ENCODE results near the gene NUDCD3.

The NUDCD3 gene

DNA sequence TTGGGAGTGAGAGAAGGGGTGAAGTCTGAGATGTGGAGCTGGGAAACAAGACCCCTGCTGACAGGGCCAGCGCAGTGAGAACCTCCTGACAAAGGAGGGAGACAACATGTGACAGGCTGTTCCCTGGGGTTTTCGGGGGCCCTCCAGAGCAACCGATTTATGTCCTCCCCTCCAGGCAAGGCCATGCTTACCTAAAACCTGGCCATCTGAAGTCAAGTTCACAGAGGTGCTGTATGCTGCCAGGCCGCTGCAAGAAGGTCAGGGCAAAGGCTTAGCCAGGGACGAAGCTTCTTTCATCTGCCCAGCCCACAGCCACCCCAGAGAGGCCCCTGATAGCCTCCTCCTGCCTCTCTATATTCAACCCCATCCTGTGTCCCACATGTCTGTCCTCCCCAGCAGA lies 30.1 kb upstream of the NUDCD3 start:
- H3K4me1 ChIP-seq (ENCODE audit: control insufficient read depth in 1 of 2, insufficient read depth in 2 of 2, low read length in 2 of 2): no peaks in the 10 kb centered on the region
- no peak overlapping the region for H3K4ac ChIP-seq (ENCODE audit: low read depth, low read length)
- H3K18ac ChIP-seq (ENCODE audit: low read length): no peak overlapping the region
- H3K27ac ChIP-seq (ENCODE audit: low read depth, low read length): no peak overlapping the region
- no CpG with 5 or more reads among the region's 5 CpGs for WGBS (ENCODE audit: extremely low coverage, insufficient coverage, insufficient read length)
- H2BK120ac ChIP-seq (ENCODE audit: insufficient read depth, low read length, poor library complexity): no peak overlapping the region
- no peaks in the 10 kb centered on the region for H3K36me3 ChIP-seq (ENCODE audit: control insufficient read depth in 1 of 2, insufficient read depth in 2 of 2, low read length in 2 of 2)
- no peaks in the 10 kb centered on the region for H3K27me3 ChIP-seq (ENCODE audit: insufficient read depth, low read length)
- no peak overlapping the region for H3K14ac ChIP-seq (ENCODE audit: low read length)
- H3K79me2 ChIP-seq (ENCODE audit: control insufficient read depth, insufficient read depth, low read length, poor library complexity): no peaks in the 10 kb centered on the region
- H4K91ac ChIP-seq (ENCODE audit: low read depth, low read length): no peak overlapping the region
- H3K9me3 ChIP-seq (ENCODE audit: insufficient read depth, low read depth, low read length): peaks cover 6% of the 10 kb centered on the region
- no peak overlapping the region for H2BK5ac ChIP-seq (ENCODE audit: low read depth, low read length, poor library complexity)
- no peak overlapping the region for H4K8ac ChIP-seq (ENCODE audit: low read depth, low read length)
- H3K23ac ChIP-seq (ENCODE audit: low read length): no peak overlapping the region
- H2BK12ac ChIP-seq (ENCODE audit: low read length): no peak overlapping the region
- no peak overlapping the region for H3K9ac ChIP-seq (ENCODE audit: low read length)
- no peak overlapping the region for H2AFZ ChIP-seq (ENCODE audit: insufficient read depth, low read length, poor library complexity)
- no peak for DNase-seq
- H2AK5ac ChIP-seq (ENCODE audit: low read length): no peak overlapping the region
- no peak overlapping the region for H4K12ac ChIP-seq (ENCODE audit: low read depth, low read length)
- no peak overlapping the region for H3K4me3 ChIP-seq (ENCODE audit: low read depth, low read length)
- no peak overlapping the region for H3K4me2 ChIP-seq (ENCODE audit: low read length)
- H3K79me1 ChIP-seq (ENCODE audit: low read length): no peaks in the 10 kb centered on the region

DNA sequence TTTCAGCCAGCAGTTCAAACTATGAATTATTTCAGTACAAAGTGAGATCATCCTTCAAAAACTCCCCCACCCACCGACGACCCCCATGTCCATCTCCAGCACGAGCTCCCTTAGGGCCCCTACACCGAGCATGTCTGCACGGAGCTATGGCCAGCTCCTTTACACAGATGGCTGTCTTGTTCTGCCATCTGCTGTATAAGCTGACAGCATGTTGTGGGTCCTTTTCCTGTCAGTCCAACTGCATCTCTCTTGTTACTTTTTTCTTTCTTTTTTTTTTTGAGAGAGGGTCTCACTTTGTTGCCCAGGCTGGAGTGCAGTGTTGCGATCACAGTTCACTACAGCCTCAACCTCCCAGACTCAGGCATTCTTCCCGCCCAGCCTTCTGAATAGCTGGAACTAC lies 29.1 kb upstream of the NUDCD3 start:
- Histone ChIP-seq H4K8ac (ENCODE audit: low read depth, low read length) (no peak overlapping the region), H4K12ac (ENCODE audit: low read depth, low read length) (no peak overlapping the region), H2AK5ac (ENCODE audit: low read length) (no peak overlapping the region), H3K18ac (ENCODE audit: low read length) (no peak overlapping the region), H2BK5ac (ENCODE audit: low read depth, low read length, poor library complexity) (no peak overlapping the region), H3K4me1 (ENCODE audit: control insufficient read depth in 1 of 2, insufficient read depth in 2 of 2, low read length in 2 of 2) (no peaks in the 10 kb centered on the region), H3K9me3 (ENCODE audit: insufficient read depth, low read depth, low read length) (peaks cover 7% of the 10 kb centered on the region), H3K4me2 (ENCODE audit: low read length) (no peak overlapping the region), H2BK12ac (ENCODE audit: low read length) (no peak overlapping the region), H4K91ac (ENCODE audit: low read depth, low read length) (no peak overlapping the region), H3K23ac (ENCODE audit: low read length) (no peak overlapping the region), H2AFZ (ENCODE audit: insufficient read depth, low read length, poor library complexity) (no peak overlapping the region), H3K36me3 (ENCODE audit: control insufficient read depth in 1 of 2, insufficient read depth in 2 of 2, low read length in 2 of 2) (no peaks in the 10 kb centered on the region), H3K79me2 (ENCODE audit: control insufficient read depth, insufficient read depth, low read length, poor library complexity) (no peaks in the 10 kb centered on the region), H3K27me3 (ENCODE audit: insufficient read depth, low read length) (no peaks in the 10 kb centered on the region), H3K4ac (ENCODE audit: low read depth, low read length) (no peak overlapping the region), H3K4me3 (ENCODE audit: low read depth, low read length) (no peak overlapping the region), H3K14ac (ENCODE audit: low read length) (no peak overlapping the region), H2BK120ac (ENCODE audit: insufficient read depth, low read length, poor library complexity) (no peak overlapping the region), H3K9ac (ENCODE audit: low read length) (no peak overlapping the region), H3K27ac (ENCODE audit: low read depth, low read length) (no peak overlapping the region), H3K79me1 (ENCODE audit: low read length) (no peaks in the 10 kb centered on the region)
- no CpG with 5 or more reads among the region's 7 CpGs for WGBS (ENCODE audit: extremely low coverage, insufficient coverage, insufficient read length)
- no peak for DNase-seq

DNA sequence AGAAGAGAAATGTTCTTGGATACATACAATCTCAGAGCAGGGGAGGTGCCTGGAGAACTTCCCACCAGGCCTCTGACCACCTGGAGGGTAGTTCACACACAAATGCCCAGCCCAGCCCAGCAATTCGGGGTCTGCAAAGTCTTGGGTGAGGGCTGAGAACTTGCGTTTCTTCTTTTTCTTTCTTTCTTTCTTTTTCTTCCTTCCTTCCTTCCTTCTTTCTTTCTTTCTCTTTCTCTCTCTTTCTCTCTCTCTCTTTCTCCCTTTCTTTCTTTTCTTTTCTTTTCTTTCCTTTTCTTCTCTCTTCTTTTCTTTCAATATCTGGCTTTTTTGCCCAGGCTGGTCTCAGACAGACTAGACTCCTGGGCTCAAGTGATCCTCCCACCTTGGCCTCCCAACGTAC lies 28.3 kb upstream of the NUDCD3 start:
- Histone ChIP-seq H4K12ac (ENCODE audit: low read depth, low read length) (no peak overlapping the region), H3K4me3 (ENCODE audit: low read depth, low read length) (no peak overlapping the region), H3K18ac (ENCODE audit: low read length) (no peak overlapping the region), H3K27ac (ENCODE audit: low read depth, low read length) (no peak overlapping the region), H3K9me3 (ENCODE audit: insufficient read depth, low read depth, low read length) (peaks cover 7% of the 10 kb centered on the region), H3K27me3 (ENCODE audit: insufficient read depth, low read length) (no peaks in the 10 kb centered on the region), H3K4me1 (ENCODE audit: control insufficient read depth in 1 of 2, insufficient read depth in 2 of 2, low read length in 2 of 2) (no peaks in the 10 kb centered on the region), H3K23ac (ENCODE audit: low read length) (no peak overlapping the region), H3K14ac (ENCODE audit: low read length) (no peak overlapping the region), H2AFZ (ENCODE audit: insufficient read depth, low read length, poor library complexity) (no peak overlapping the region), H3K79me2 (ENCODE audit: control insufficient read depth, insufficient read depth, low read length, poor library complexity) (no peaks in the 10 kb centered on the region), H4K91ac (ENCODE audit: low read depth, low read length) (no peak overlapping the region), H3K4ac (ENCODE audit: low read depth, low read length) (no peak overlapping the region), H3K4me2 (ENCODE audit: low read length) (no peak overlapping the region), H3K36me3 (ENCODE audit: control insufficient read depth in 1 of 2, insufficient read depth in 2 of 2, low read length in 2 of 2) (no peaks in the 10 kb centered on the region), H2BK120ac (ENCODE audit: insufficient read depth, low read length, poor library complexity) (no peak overlapping the region), H3K9ac (ENCODE audit: low read length) (no peak overlapping the region), H2AK5ac (ENCODE audit: low read length) (no peak overlapping the region), H2BK5ac (ENCODE audit: low read depth, low read length, poor library complexity) (no peak overlapping the region), H4K8ac (ENCODE audit: low read depth, low read length) (no peak overlapping the region), H2BK12ac (ENCODE audit: low read length) (no peak overlapping the region), H3K79me1 (ENCODE audit: low read length) (no peaks in the 10 kb centered on the region)
- no CpG with 5 or more reads among the region's 3 CpGs for whole genome bisulfite sequencing (ENCODE audit: extremely low coverage, insufficient coverage, insufficient read length)
- DNase-seq: no peak

DNA sequence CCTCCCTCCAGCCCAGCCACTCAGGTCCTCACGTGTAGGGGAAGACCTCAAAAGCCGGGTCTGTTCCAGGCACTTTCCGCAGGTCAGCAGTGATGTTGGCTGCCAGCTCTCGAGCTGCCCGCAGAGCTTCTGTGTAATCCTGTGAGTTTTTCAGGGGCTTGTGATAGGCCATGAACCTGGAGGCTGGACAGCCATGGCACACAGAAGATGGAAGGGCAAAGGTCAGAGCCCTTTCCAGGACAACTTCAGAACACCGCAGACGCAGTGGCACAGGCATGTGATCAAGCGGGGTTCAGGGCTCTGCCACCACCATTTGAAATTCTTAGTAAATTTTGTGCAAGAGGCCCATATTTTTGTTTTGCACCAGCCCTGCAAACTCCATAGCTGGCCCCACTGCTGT lies 26.7 kb upstream of the NUDCD3 start:
- no peak overlapping the region for H2AK5ac ChIP-seq (ENCODE audit: low read length)
- H2BK12ac ChIP-seq (ENCODE audit: low read length): no peak overlapping the region
- peaks cover 12% of the 10 kb centered on the region for H3K9me3 ChIP-seq (ENCODE audit: insufficient read depth, low read depth, low read length)
- no CpG with 5 or more reads among the region's 8 CpGs for WGBS (ENCODE audit: extremely low coverage, insufficient coverage, insufficient read length)
- no peaks in the 10 kb centered on the region for H3K79me2 ChIP-seq (ENCODE audit: control insufficient read depth, insufficient read depth, low read length, poor library complexity)
- no peak overlapping the region for H3K4ac ChIP-seq (ENCODE audit: low read depth, low read length)
- no peak overlapping the region for H4K12ac ChIP-seq (ENCODE audit: low read depth, low read length)
- no peak overlapping the region for H3K4me3 ChIP-seq (ENCODE audit: low read depth, low read length)
- H3K27ac ChIP-seq (ENCODE audit: low read depth, low read length): no peak overlapping the region
- H3K4me2 ChIP-seq (ENCODE audit: low read length): no peak overlapping the region
- no peak overlapping the region for H4K8ac ChIP-seq (ENCODE audit: low read depth, low read length)
- no peaks in the 10 kb centered on the region for H3K36me3 ChIP-seq (ENCODE audit: control insufficient read depth in 1 of 2, insufficient read depth in 2 of 2, low read length in 2 of 2)
- no peak overlapping the region for H4K91ac ChIP-seq (ENCODE audit: low read depth, low read length)
- no peak overlapping the region for H2AFZ ChIP-seq (ENCODE audit: insufficient read depth, low read length, poor library complexity)
- H2BK5ac ChIP-seq (ENCODE audit: low read depth, low read length, poor library complexity): no peak overlapping the region
- no peaks in the 10 kb centered on the region for H3K79me1 ChIP-seq (ENCODE audit: low read length)
- H3K23ac ChIP-seq (ENCODE audit: low read length): no peak overlapping the region
- H2BK120ac ChIP-seq (ENCODE audit: insufficient read depth, low read length, poor library complexity): no peak overlapping the region
- no peak overlapping the region for H3K9ac ChIP-seq (ENCODE audit: low read length)
- H3K27me3 ChIP-seq (ENCODE audit: insufficient read depth, low read length): no peaks in the 10 kb centered on the region
- no peak overlapping the region for H3K14ac ChIP-seq (ENCODE audit: low read length)
- no peaks in the 10 kb centered on the region for H3K4me1 ChIP-seq (ENCODE audit: control insufficient read depth in 1 of 2, insufficient read depth in 2 of 2, low read length in 2 of 2)
- no peak overlapping the region for H3K18ac ChIP-seq (ENCODE audit: low read length)
- no peak for DNase-seq
